Mammary epithelial cell (primary cell): ENCODE measurements around the gene ITGA11.

Experiments used
- CTCF ChIP-seq, 2 donors: IDR thresholded peaks in 1 of 2; conservative IDR thresholded peaks in 1 of 2; 2 replicates each; pipeline ENCODE4 v1.5.1; 2011 to 2012; ENCODE audit warnings: inconsistent platforms in 2 of 2, low read length in 2 of 2, mild to moderate bottlenecking in 2 of 2, control low read depth in 1 of 2, low read depth in 1 of 2; ENCODE audit not compliant: insufficient read depth in 1 of 2; ENCODE audit errors: extremely low read depth in 1 of 2
- EZH2 ChIP-seq: IDR thresholded peaks from 2 replicates; pipeline ENCODE4 v1.6.1; 2012; ENCODE audit warnings: low read length, inconsistent platforms, borderline replicate concordance

- no peak for TF ChIP-seq CTCF (conservative IDR thresholded peaks at IDR 0.05 in 1 of 2, IDR thresholded peaks at IDR 0.05 in 1 of 2; ENCODE audit: extremely low read depth in 1 of 2, insufficient read depth in 1 of 2, low read depth in 1 of 2, low read length in 2 of 2)
- no peak for TF ChIP-seq EZH2
These were observed 130.7 kb downstream of the ITGA11 start for GRCh38 chr15:68301301-68301700.
